HL-60 (cell line): ENCODE measurements around the gene MOB3C.
A peak's percentile ranks its signal among the peaks of the same experiment; 100 is the strongest.

Experiments
- DNase-seq, 2 experiments: peaks; one replicate each; pipeline ENCODE4 v3.0.0-alpha.2; 2010 to 2020; ENCODE audit warnings: low read depth in 1 of 2, low spot score in 1 of 2
- H3K27ac ChIP-seq: fragments of 250-450 bp; sonication (Bioruptor Pico); replicated peaks from 2 replicates; pipeline ENCODE4 v1.5.1; 2020; ENCODE audit warnings: mild to moderate bottlenecking, moderate library complexity
- H3K27me3 ChIP-seq: fragments of 250-450 bp; sonication (Bioruptor Pico); 2 replicates; pipeline ENCODE4 v1.5.1; 2021; ENCODE audit warnings: mild to moderate bottlenecking, moderate library complexity; ENCODE audit not compliant: insufficient read depth, poor library complexity, severe bottlenecking
- H3K4me3 ChIP-seq: replicated peaks from 2 replicates; pipeline ENCODE4 v1.5.1; 2011; ENCODE audit warnings: mild to moderate bottlenecking, control low read depth, low read length; ENCODE audit not compliant: insufficient read depth
- GABPA ChIP-seq: IDR thresholded peaks from 2 replicates; pipeline ENCODE4 v1.6.1; 2012; ENCODE audit warnings: low read depth
- POLR2AphosphoS5 ChIP-seq: IDR thresholded peaks from 2 replicates; pipeline ENCODE4 v1.6.1; 2012; ENCODE audit warnings: low read depth
- SPI1 ChIP-seq: IDR thresholded peaks from 2 replicates; pipeline ENCODE4 v1.6.1; 2012; ENCODE audit warnings: low read depth, mild to moderate bottlenecking, borderline replicate concordance
- TF ChIP-seq, protein P1 (sequence below): IDR thresholded peaks from 2 replicates; pipeline ENCODE4 v1.6.1; 2012; ENCODE audit warnings: low read depth; ENCODE audit not compliant: insufficient replicate concordance
- TF ChIP-seq, protein P2 (sequence below): IDR thresholded peaks from one replicate; pipeline ENCODE4 v1.5.1; 2011; ENCODE audit warnings: low read length, control low read depth, inconsistent platforms; ENCODE audit not compliant: insufficient read depth

MOB3C gene

DNA sequence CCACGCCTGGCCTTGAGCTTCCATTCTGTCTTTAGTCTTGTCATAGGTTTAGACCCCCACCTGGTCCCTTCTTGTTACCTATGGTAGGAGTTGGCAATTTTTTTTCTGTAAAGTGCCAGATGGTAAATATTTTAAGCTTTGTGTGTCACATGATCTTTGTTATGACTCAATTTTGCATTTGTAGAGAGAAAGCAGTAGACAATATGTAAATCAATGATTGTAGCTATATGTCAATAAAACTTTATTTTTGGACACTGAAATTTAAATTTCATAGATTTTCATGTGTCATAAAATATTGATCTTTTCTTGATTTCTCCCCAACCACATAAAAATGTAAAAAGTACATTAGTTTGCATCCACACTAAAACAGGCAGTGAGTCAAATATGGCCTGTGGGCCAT lies 20.6 kb downstream of the MOB3C start:
- no peak for DNase-seq
- Histone ChIP-seq H3K27ac (peak overlapping the region; percentile 74), H3K27me3 (no peaks in the 10 kb centered on the region), H3K4me3 (no peak overlapping the region)
- TF ChIP-seq GABPA = no peak

DNA sequence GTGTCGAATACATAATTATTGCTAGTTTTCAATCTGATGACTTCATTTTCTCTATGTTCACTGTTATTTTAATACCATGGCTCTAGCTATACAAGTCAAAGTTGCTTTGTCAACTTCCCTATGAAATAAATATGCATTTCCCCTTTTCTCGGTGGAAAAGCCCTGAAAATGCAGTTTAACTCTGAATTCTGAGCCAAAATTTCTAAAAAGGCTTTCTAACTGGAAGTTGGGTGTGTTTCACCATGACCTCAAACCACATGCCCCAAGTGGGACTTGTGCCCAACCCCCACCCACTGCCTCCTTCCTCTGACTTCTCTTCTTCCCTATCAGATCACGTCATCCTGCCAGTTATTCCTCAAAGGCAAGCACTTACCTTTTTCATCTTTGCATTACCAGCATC lies 21.5 kb downstream of the MOB3C start:
- Histone ChIP-seq H3K27me3 (no peaks in the 10 kb centered on the region), H3K4me3 (no peak overlapping the region), H3K27ac (peak overlapping the region; percentile 74)
- DNase-seq = peak; percentile 84 to 94
- TF ChIP-seq POLR2AphosphoS5 (peak; percentile 63), SPI1 (peak; percentile 95)
- TF ChIP-seq, protein P1, sequence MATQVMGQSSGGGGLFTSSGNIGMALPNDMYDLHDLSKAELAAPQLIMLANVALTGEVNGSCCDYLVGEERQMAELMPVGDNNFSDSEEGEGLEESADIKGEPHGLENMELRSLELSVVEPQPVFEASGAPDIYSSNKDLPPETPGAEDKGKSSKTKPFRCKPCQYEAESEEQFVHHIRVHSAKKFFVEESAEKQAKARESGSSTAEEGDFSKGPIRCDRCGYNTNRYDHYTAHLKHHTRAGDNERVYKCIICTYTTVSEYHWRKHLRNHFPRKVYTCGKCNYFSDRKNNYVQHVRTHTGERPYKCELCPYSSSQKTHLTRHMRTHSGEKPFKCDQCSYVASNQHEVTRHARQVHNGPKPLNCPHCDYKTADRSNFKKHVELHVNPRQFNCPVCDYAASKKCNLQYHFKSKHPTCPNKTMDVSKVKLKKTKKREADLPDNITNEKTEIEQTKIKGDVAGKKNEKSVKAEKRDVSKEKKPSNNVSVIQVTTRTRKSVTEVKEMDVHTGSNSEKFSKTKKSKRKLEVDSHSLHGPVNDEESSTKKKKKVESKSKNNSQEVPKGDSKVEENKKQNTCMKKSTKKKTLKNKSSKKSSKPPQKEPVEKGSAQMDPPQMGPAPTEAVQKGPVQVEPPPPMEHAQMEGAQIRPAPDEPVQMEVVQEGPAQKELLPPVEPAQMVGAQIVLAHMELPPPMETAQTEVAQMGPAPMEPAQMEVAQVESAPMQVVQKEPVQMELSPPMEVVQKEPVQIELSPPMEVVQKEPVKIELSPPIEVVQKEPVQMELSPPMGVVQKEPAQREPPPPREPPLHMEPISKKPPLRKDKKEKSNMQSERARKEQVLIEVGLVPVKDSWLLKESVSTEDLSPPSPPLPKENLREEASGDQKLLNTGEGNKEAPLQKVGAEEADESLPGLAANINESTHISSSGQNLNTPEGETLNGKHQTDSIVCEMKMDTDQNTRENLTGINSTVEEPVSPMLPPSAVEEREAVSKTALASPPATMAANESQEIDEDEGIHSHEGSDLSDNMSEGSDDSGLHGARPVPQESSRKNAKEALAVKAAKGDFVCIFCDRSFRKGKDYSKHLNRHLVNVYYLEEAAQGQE = no peak

DNA sequence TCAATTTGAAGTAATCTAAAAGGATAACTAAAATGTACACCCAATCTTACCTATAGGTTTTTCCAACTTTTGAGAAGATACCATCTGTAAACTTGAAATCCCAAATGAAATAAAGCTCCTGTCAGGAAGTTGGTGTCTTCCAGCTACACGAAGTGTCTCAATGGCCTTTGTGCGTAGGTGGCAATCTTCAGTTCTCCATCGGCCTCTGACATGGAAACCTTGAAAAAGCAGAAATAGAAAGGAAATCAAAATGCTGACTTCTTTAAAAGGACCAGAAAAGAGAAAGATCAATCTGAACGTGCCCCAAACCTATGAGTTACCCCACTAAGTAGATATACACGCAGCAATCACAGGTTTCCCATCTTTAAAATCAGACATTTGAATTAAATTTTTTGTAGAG lies 22.5 kb downstream of the MOB3C start:
- no peak for DNase-seq
- H3K27ac ChIP-seq = peak overlapping the region; percentile 74; the same call in 1 of the 2 replicates
- TF ChIP-seq POLR2AphosphoS5 = no peak
- TF ChIP-seq GABPA = no peak
- TF ChIP-seq SPI1 = no peak
- TF ChIP-seq, protein P1 = no peak
- TF ChIP-seq, protein P2, sequence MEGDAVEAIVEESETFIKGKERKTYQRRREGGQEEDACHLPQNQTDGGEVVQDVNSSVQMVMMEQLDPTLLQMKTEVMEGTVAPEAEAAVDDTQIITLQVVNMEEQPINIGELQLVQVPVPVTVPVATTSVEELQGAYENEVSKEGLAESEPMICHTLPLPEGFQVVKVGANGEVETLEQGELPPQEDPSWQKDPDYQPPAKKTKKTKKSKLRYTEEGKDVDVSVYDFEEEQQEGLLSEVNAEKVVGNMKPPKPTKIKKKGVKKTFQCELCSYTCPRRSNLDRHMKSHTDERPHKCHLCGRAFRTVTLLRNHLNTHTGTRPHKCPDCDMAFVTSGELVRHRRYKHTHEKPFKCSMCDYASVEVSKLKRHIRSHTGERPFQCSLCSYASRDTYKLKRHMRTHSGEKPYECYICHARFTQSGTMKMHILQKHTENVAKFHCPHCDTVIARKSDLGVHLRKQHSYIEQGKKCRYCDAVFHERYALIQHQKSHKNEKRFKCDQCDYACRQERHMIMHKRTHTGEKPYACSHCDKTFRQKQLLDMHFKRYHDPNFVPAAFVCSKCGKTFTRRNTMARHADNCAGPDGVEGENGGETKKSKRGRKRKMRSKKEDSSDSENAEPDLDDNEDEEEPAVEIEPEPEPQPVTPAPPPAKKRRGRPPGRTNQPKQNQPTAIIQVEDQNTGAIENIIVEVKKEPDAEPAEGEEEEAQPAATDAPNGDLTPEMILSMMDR = no peak
- H3K27me3 ChIP-seq = no peaks in the 10 kb centered on the region
- H3K4me3 ChIP-seq = no peak overlapping the region

DNA sequence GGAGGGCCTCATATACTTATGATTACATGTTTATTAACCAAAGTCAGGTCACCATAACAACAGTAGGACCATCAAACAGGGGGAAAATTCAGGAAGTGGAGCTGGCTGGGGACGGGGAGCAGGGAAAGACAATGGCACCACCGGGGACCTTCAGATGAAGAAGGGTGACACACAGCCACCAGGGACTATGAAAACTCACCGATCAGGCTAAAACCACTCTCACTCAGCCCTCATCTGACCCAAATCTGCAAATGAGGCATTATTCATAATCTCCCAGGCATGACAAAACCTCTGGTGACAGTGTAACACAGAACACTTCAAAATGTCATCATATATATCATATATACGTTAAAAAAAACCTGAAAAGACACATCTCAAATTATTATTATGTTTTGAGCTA lies 23.8 kb downstream of the MOB3C start:
- no peak for DNase-seq
- TF ChIP-seq POLR2AphosphoS5 (no peak), GABPA (no peak), SPI1 (no peak)
- TF ChIP-seq, protein P1 = no peak
- TF ChIP-seq, protein P2 = no peak
- H3K4me3 ChIP-seq = no peak overlapping the region
- no peak overlapping the region for H3K27ac ChIP-seq
- H3K27me3 ChIP-seq = no peaks in the 10 kb centered on the region
